Measurements from ENCODE around the gene NRM. TPM values are rescaled to one million over a fixed set of nuclear protein-coding genes. Genes with fewer than 3 reads are reported as not detected.
A peak's percentile ranks its signal among the peaks of the same experiment; 100 is the strongest.
"Not testable (repeated sequence)": the region's sequence is repeated elsewhere in the genome, so short reads cannot be mapped to it uniquely, and the experiment has no call there.

NRM gene
- total RNA-seq, 1 experiment from 2014 or later = 16.7 TPM

- in situ Hi-C loops (cut with HindIII; ENCODE audit: low pct_unique_long_range_greater_than_20kb, low sequenced_read_pairs) = no loop called here
- peak; percentile 87 for DNase-seq (ENCODE audit: low read depth)
Observed at GRCh38 chr6:30721198-30722024, 30.6 kb upstream of the NRM start.

- in situ Hi-C loops (cut with HindIII; ENCODE audit: low pct_unique_long_range_greater_than_20kb, low sequenced_read_pairs) = no loop called here
Observed at GRCh38 chr6:30720738-30721197, 30.0 kb upstream of the NRM start.

GRCh38 chr6:30719791-30720737 is 29.3 kb upstream of the NRM start, which contains the start of gene TUBB:
Gene TUBB, plus strand, starts transcription at chr6:30720352. Its CDS starts 155 bp downstream, at chr6:30720507.
- in situ Hi-C loops (cut with HindIII; ENCODE audit: low pct_unique_long_range_greater_than_20kb, low sequenced_read_pairs) = no loop called here
- peak; percentile 96 for DNase-seq (ENCODE audit: low read depth)

More at GRCh38 chr6:30720738-30721197, 30.0 kb upstream of the NRM start:
- DNase-seq (ENCODE audit: low read depth) = no peak

- DNase-seq (ENCODE audit: low read depth) = no peak
- in situ Hi-C loops (cut with HindIII; ENCODE audit: low pct_unique_long_range_greater_than_20kb, low sequenced_read_pairs) = no loop called here
Observed at GRCh38 chr6:30719356-30719755, 28.6 kb upstream of the NRM start.

GRCh38 chr6:30717845-30718720 is 27.3 kb upstream of the NRM start:
- in situ Hi-C loops (cut with HindIII; ENCODE audit: low pct_unique_long_range_greater_than_20kb, low sequenced_read_pairs); DNase-seq (ENCODE audit: low read depth): not testable (repeated sequence)

- peak; percentile 100 for DNase-seq (ENCODE audit: low read depth)
- in situ Hi-C loops (cut with HindIII; ENCODE audit: low pct_unique_long_range_greater_than_20kb, low sequenced_read_pairs) = no loop called here
Observed at GRCh38 chr6:30717129-30717844, 26.5 kb upstream of the NRM start, which contains the start of gene MDC1. Gene MDC1, minus strand, starts transcription at chr6:30717281. Its CDS starts 2,106 bp downstream, at chr6:30715175.

- in situ Hi-C loops (cut with HindIII; ENCODE audit: low pct_unique_long_range_greater_than_20kb, low sequenced_read_pairs) = no loop called here
- DNase-seq (ENCODE audit: low read depth) = no peak
Observed at GRCh38 chr6:30716879-30717128, 26.0 kb upstream of the NRM start.

- no peak for DNase-seq (ENCODE audit: low read depth)
- in situ Hi-C loops (cut with HindIII; ENCODE audit: low pct_unique_long_range_greater_than_20kb, low sequenced_read_pairs) = no loop called here
Observed at GRCh38 chr6:30714263-30714662, 23.5 kb upstream of the NRM start.

GRCh38 chr6:30712441-30712945 is 21.7 kb upstream of the NRM start:
- no peak for DNase-seq (ENCODE audit: low read depth)
- in situ Hi-C loops (cut with HindIII; ENCODE audit: low pct_unique_long_range_greater_than_20kb, low sequenced_read_pairs) = no loop called here

GRCh38 chr6:30711758-30712380 is 21.1 kb upstream of the NRM start:
- DNase-seq (ENCODE audit: low read depth) = no peak
- in situ Hi-C loops (cut with HindIII; ENCODE audit: low pct_unique_long_range_greater_than_20kb, low sequenced_read_pairs) = no loop called here

- in situ Hi-C loops (cut with HindIII; ENCODE audit: low pct_unique_long_range_greater_than_20kb, low sequenced_read_pairs) = no loop called here
- peak; percentile 77 for DNase-seq (ENCODE audit: low read depth)
Observed at GRCh38 chr6:30709101-30709868, 18.5 kb upstream of the NRM start.

- in situ Hi-C loops (cut with HindIII; ENCODE audit: low pct_unique_long_range_greater_than_20kb, low sequenced_read_pairs) = no loop called here
Observed at GRCh38 chr6:30707281-30707850, 16.6 kb upstream of the NRM start.

GRCh38 chr6:30705620-30706019 is 14.8 kb upstream of the NRM start:
- DNase-seq (ENCODE audit: low read depth) = no peak
- in situ Hi-C loops (cut with HindIII; ENCODE audit: low pct_unique_long_range_greater_than_20kb, low sequenced_read_pairs) = no loop called here

More at GRCh38 chr6:30707281-30707850, 16.6 kb upstream of the NRM start:
- no peak for DNase-seq (ENCODE audit: low read depth)

GRCh38 chr6:30703821-30704220 is 13.0 kb upstream of the NRM start:
- no peak for DNase-seq (ENCODE audit: low read depth)
- in situ Hi-C loops (cut with HindIII; ENCODE audit: low pct_unique_long_range_greater_than_20kb, low sequenced_read_pairs) = no loop called here

GRCh38 chr6:30703011-30703410 is 12.2 kb upstream of the NRM start:
- in situ Hi-C loops (cut with HindIII; ENCODE audit: low pct_unique_long_range_greater_than_20kb, low sequenced_read_pairs) = no loop called here
- DNase-seq (ENCODE audit: low read depth) = no peak

GRCh38 chr6:30700340-30700739 is 9.6 kb upstream of the NRM start:
- in situ Hi-C loops (cut with HindIII; ENCODE audit: low pct_unique_long_range_greater_than_20kb, low sequenced_read_pairs) = no loop called here
- peak; percentile 38 for DNase-seq (ENCODE audit: low read depth)
